Endodermal cell (in vitro differentiated cells): ENCODE data around the gene MMP13. TPM values are rescaled to one million over a fixed set of nuclear protein-coding genes. Genes with fewer than 3 reads are reported as not detected.

Experiments used
- DNase-seq: peaks from one replicate; pipeline ENCODE4 v3.0.0-alpha.2; 2017
- H3K27ac ChIP-seq: 2 replicates; pipeline ENCODE4 v1.5.1; 2013; ENCODE audit warnings: mild to moderate bottlenecking, low read depth, low read length, moderate library complexity
- H3K27me3 ChIP-seq: 2 replicates; pipeline ENCODE4 v1.6.1; 2013; ENCODE audit warnings: mild to moderate bottlenecking, low read length, moderate library complexity; ENCODE audit not compliant: insufficient read depth, control insufficient read depth, poor library complexity, severe bottlenecking
- H3K36me3 ChIP-seq: 2 replicates; pipeline ENCODE4 v1.7.0; 2013; ENCODE audit warnings: mild to moderate bottlenecking, low read length, moderate library complexity; ENCODE audit not compliant: control insufficient read depth, insufficient read depth
- H3K4me1 ChIP-seq: one replicate; pipeline ENCODE4 v1.7.0; 2013; ENCODE audit warnings: low read length; ENCODE audit not compliant: control insufficient read depth, insufficient read depth
- H3K4me3 ChIP-seq: 2 replicates; pipeline ENCODE4 v1.5.1; 2013; ENCODE audit warnings: mild to moderate bottlenecking, low read length, moderate library complexity
- H3K9ac ChIP-seq: 2 replicates; pipeline ENCODE4 v1.6.1; 2013; ENCODE audit warnings: mild to moderate bottlenecking, low read length, moderate library complexity; ENCODE audit not compliant: poor library complexity, severe bottlenecking; ENCODE audit errors: extremely low read depth
- H3K9me3 ChIP-seq: 2 replicates; pipeline ENCODE4 v1.6.1; 2013; ENCODE audit warnings: mild to moderate bottlenecking, low read length, moderate library complexity; ENCODE audit not compliant: control insufficient read depth
- H3K27ac Mint-ChIP-seq: 2 replicates; pipeline ENCODE4 v1.8.0; 2020; ENCODE audit warnings: mixed read lengths
- H3K27me3 Mint-ChIP-seq: 2 replicates; pipeline ENCODE4 v1.8.0; 2021; ENCODE audit warnings: mild to moderate bottlenecking, mixed read lengths; ENCODE audit not compliant: insufficient read depth
- H3K36me3 Mint-ChIP-seq: 2 replicates; pipeline ENCODE4 v1.8.0; 2020; ENCODE audit warnings: low read depth, mixed read lengths
- H3K4me1 Mint-ChIP-seq: 2 replicates; pipeline ENCODE4 v1.8.0; 2020; ENCODE audit warnings: mixed read lengths
- H3K4me3 Mint-ChIP-seq: 2 replicates; pipeline ENCODE4 v1.8.0; 2020; ENCODE audit warnings: mild to moderate bottlenecking, moderate library complexity, mixed read lengths
- H3K9me3 Mint-ChIP-seq: 2 replicates; pipeline ENCODE4 v1.8.0; 2020; ENCODE audit warnings: mild to moderate bottlenecking, mixed read lengths
- WGBS, 2 experiments: methylation state at CpG; one replicate each; pipeline versions ENCODE4 v1.1.5 to v1.1.7; 2013; ENCODE audit warnings: missing lambda C conversion rate in 2 of 2, mixed read lengths in 1 of 2; ENCODE audit not compliant: insufficient coverage in 1 of 2, insufficient read length in 1 of 2; 5-methylcytosine and 5-hydroxymethylcytosine counted together
- total RNA-seq, 2 donors: library from RNA; stranded (reverse); fragmentation: NEBNext Ultra II Directional in 1 of 2; extraction: Animal tissue kit (Norgen Biotek cat#: 25700) in 1 of 2; gene quantifications; 2 replicates in 1 of 2; 3 replicates in 1 of 2; pipeline ENCODE4 v1.2.1, GENCODE V29; 2021
- TF ChIP-seq, protein P1 (sequence below): fragments of 200-600 bp; sonication (generic); conservative IDR thresholded peaks from 2 replicates; pipeline ENCODE4 v1.5.0; 2021; ENCODE audit warnings: antibody characterized with exemption, mild to moderate bottlenecking

Gene MMP13
- total RNA-seq, 2 donors from 2014 or later, result not detected

- H3K36me3 ChIP-seq, result no peaks in the 10 kb centered on the region
- H3K4me1 ChIP-seq, result no peaks in the 10 kb centered on the region
- DNase-seq, result no peak
- H3K9ac ChIP-seq, result no peak overlapping the region
- no peaks in the 10 kb centered on the region for H3K27me3 ChIP-seq
- no peaks in the 10 kb centered on the region for H3K36me3 Mint-ChIP-seq
- H3K27me3 Mint-ChIP-seq, result no peaks in the 10 kb centered on the region
- WGBS, 2 experiments, result 90% methylated on average over 1 of the region's 1 CpG; no CpG with 5 or more reads in 1 of the 2 experiments
- TF ChIP-seq, protein P1, sequence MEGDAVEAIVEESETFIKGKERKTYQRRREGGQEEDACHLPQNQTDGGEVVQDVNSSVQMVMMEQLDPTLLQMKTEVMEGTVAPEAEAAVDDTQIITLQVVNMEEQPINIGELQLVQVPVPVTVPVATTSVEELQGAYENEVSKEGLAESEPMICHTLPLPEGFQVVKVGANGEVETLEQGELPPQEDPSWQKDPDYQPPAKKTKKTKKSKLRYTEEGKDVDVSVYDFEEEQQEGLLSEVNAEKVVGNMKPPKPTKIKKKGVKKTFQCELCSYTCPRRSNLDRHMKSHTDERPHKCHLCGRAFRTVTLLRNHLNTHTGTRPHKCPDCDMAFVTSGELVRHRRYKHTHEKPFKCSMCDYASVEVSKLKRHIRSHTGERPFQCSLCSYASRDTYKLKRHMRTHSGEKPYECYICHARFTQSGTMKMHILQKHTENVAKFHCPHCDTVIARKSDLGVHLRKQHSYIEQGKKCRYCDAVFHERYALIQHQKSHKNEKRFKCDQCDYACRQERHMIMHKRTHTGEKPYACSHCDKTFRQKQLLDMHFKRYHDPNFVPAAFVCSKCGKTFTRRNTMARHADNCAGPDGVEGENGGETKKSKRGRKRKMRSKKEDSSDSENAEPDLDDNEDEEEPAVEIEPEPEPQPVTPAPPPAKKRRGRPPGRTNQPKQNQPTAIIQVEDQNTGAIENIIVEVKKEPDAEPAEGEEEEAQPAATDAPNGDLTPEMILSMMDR, result no peak
- H3K27ac Mint-ChIP-seq, result no peak overlapping the region
- no peaks in the 10 kb centered on the region for H3K9me3 ChIP-seq
- H3K4me3 ChIP-seq, result no peak overlapping the region
- no peaks in the 10 kb centered on the region for H3K9me3 Mint-ChIP-seq
- H3K27ac ChIP-seq, result no peak overlapping the region
- H3K4me3 Mint-ChIP-seq, result no peak overlapping the region
- peaks cover 7% of the 10 kb centered on the region for H3K4me1 Mint-ChIP-seq
Observed at GRCh38 chr11:102985850-102986249, 30.3 kb upstream of the MMP13 start.

DNA sequence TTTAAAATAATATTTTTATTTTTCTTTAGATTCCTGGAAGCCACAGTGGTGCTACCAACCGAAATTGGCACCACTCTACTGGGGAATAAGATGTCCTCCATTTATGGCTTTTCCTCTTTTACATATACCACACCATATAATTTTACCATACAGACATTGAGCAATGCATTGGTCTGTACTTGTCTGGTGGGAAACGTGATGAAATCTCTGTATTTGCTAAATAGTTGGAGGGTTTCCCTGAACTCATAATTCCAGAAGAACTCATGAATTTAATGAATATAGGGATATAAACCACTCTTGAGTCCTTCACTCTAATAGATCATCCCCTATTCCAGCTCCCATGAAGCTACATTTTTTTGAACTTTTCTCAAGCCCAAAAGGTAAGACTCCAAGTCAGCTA, 28.0 kb upstream of the MMP13 start:
- Histone ChIP-seq H3K27me3 (no peaks in the 10 kb centered on the region), H3K27ac (no peak overlapping the region), H3K9ac (no peak overlapping the region), H3K9me3 (no peaks in the 10 kb centered on the region), H3K4me1 (no peaks in the 10 kb centered on the region), H3K4me3 (no peak overlapping the region), H3K36me3 (no peaks in the 10 kb centered on the region)
- Mint-ChIP-seq H3K27ac (no peak overlapping the region), H3K27me3 (no peaks in the 10 kb centered on the region), H3K4me3 (no peak overlapping the region), H3K9me3 (no peaks in the 10 kb centered on the region), H3K36me3 (no peaks in the 10 kb centered on the region), H3K4me1 (peaks cover 9% of the 10 kb centered on the region)
- WGBS, 2 experiments, result 84% methylated on average over 2 of the region's 2 CpGs; no CpG with 5 or more reads in 1 of the 2 experiments
- DNase-seq, result no peak
- TF ChIP-seq, protein P1, result no peak

- Mint-ChIP-seq H3K27me3 (no peaks in the 10 kb centered on the region), H3K4me1 (peaks cover 20% of the 10 kb centered on the region), H3K36me3 (no peaks in the 10 kb centered on the region), H3K9me3 (no peaks in the 10 kb centered on the region), H3K4me3 (no peak overlapping the region), H3K27ac (no peak overlapping the region)
- Histone ChIP-seq H3K9me3 (no peaks in the 10 kb centered on the region), H3K27ac (no peak overlapping the region), H3K36me3 (no peaks in the 10 kb centered on the region), H3K27me3 (no peaks in the 10 kb centered on the region), H3K4me3 (no peak overlapping the region), H3K9ac (no peak overlapping the region), H3K4me1 (no peaks in the 10 kb centered on the region)
- TF ChIP-seq, protein P1, result no peak
- DNase-seq, result no peak
Observed at GRCh38 chr11:102981324-102981910, 25.9 kb upstream of the MMP13 start.
